KOPT-K1 (cell line): ENCODE measurements around the gene YES1.
"Not testable (repeated sequence)": the region's sequence is repeated elsewhere in the genome, so short reads cannot be mapped to it uniquely, and the experiment has no call there.

Source experiments
- H3K27ac ChIP-seq: fragments of 200-600 bp; sonication (generic); 2 replicates; pipeline ENCODE4 v1.5.1; 2016; ENCODE audit warnings: antibody characterized with exemption, mild to moderate bottlenecking, low read depth, low read length; ENCODE audit not compliant: poor library complexity, severe bottlenecking
- H3K36me3 ChIP-seq: fragments of 200-600 bp; sonication (generic); 2 replicates; pipeline ENCODE4 v1.5.1; 2017; ENCODE audit warnings: antibody characterized with exemption, mild to moderate bottlenecking, low read length, moderate library complexity; ENCODE audit not compliant: insufficient read depth
- H3K9me3 ChIP-seq: fragments of 200-600 bp; sonication (generic); 2 replicates; pipeline ENCODE4 v1.5.1; 2017; ENCODE audit warnings: antibody characterized with exemption, low read length, mild to moderate bottlenecking; ENCODE audit not compliant: insufficient read depth, poor library complexity, severe bottlenecking

The YES1 gene

DNA sequence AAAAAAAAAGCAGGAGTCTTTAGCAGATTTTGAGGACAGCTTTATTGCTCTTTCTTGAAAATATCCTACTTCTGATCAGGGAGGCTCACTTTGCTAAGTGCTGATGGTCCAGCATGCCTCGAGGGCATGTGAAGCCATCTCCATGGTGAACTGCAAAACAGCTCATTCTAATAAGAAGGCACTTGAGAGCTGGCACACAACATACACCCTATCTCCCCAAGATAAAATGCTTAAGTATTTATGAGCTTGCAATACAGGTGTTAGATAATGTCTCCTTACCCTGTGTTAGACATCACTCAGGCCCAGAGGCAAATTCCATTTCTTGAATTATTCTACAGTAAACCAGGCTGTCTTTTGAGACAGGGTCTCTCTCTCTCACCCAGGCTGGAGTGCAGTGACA, 102.3 kb downstream of the YES1 start:
- Histone ChIP-seq H3K9me3 (peaks cover 8% of the 10 kb centered on the region), H3K36me3 (peaks cover 52% of the 10 kb centered on the region), H3K27ac (no peak overlapping the region)

- Histone ChIP-seq H3K9me3 (peaks cover 6% of the 10 kb centered on the region), H3K27ac (no peak overlapping the region)
Observed at GRCh38 chr18:708096-708495, 103.9 kb downstream of the YES1 start.

GRCh38 chr18:706405-706804, 105.6 kb downstream of the YES1 start:
- H3K27ac ChIP-seq = no peak overlapping the region
- H3K36me3 ChIP-seq = peaks cover 80% of the 10 kb centered on the region
- no peaks in the 10 kb centered on the region for H3K9me3 ChIP-seq

More at GRCh38 chr18:708096-708495, 103.9 kb downstream of the YES1 start:
- H3K36me3 ChIP-seq = peaks cover 69% of the 10 kb centered on the region

DNA sequence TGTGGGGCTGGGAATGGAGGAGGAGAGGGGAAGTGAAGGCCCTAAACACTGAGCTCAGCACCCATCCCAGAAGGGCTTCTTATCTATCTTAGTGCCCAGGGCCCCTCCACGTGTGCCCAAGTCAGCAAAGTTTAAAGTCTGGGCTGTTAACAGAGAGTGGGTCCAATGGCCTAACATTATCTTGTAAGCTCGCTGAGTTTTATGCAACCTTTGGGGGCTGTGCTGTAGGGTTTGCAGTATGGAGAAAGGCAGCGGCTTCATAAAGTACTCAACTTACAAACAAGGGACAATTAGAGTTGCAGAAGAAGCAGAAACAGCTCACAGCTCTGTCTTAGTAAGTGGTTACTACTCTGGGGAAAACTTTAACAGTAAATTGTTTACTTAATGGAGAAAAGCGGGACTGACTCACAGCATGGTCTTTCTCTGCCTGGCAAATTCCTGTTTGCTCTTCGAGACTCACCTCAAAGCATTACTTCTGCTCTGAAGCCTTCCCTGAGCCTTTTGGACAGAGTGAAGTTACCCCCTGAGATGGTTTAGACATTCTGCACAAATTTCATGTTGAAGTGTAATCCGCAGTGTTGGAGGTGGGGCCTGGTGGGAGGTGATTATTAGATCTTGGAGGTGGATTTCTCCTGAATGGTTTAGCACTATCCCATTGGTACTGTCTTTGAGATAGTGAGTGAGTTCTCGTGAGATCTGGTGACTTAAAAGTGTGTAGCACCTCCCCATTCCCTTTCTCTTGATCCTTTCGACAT, 108.7 kb downstream of the YES1 start:
- Histone ChIP-seq H3K9me3 (no peaks in the 10 kb centered on the region), H3K36me3 (peaks cover 89% of the 10 kb centered on the region), H3K27ac (no peak overlapping the region)

GRCh38 chr18:697800-698199, 114.2 kb downstream of the YES1 start:
- H3K27ac ChIP-seq = no peak overlapping the region
- H3K9me3 ChIP-seq = no peaks in the 10 kb centered on the region
- H3K36me3 ChIP-seq = peaks cover 86% of the 10 kb centered on the region

DNA sequence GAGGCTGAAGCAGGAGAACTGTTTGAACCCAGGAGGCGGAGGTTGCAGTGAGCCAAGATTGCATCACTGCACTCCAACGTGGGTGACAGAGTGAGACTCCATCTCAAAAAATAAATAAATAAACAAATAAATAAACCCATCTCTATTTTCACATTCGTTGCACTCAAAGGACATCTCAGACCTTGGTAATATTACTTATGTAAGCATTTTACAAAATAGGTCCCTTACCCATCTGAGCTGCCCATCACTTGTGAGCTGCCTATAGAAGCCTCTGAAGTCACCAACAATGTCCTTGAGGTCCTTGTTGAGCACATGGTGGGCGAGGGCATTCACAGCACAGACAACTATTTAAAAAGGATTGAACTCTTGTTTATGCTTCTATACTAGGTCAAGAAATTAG, 115.0 kb downstream of the YES1 start:
- Histone ChIP-seq H3K36me3 (peaks cover 84% of the 10 kb centered on the region), H3K9me3 (no peaks in the 10 kb centered on the region), H3K27ac (no peak overlapping the region)

- no peaks in the 10 kb centered on the region for H3K9me3 ChIP-seq
- peaks cover 91% of the 10 kb centered on the region for H3K36me3 ChIP-seq
- H3K27ac ChIP-seq = peak overlapping the region; percentile 85
Observed at GRCh38 chr18:693466-694187, 118.4 kb downstream of the YES1 start.

- H3K9me3 ChIP-seq = no peaks in the 10 kb centered on the region
- H3K36me3 ChIP-seq = peaks cover 92% of the 10 kb centered on the region
- peak overlapping the region; percentile 85 for H3K27ac ChIP-seq
Observed at GRCh38 chr18:692824-693223, 119.2 kb downstream of the YES1 start.

DNA sequence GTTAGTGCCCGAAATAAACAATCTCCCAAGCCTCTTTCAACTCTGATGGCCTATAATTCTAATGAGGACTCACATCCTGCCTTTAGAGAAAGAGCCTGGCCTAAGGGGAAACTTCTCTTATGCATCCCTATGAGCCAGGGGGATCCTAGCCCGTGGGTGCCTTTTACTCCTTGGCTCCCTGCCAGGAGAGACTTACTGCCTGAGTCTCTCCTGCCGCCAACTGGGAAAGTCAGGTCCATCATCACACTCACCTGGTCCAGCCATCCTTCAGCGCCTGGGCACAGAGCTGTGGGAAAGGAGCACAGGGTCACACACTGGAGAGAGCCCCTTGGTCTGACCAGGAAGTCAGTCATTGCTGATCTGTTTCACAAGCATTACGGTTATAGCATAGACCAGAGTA, 123.7 kb downstream of the YES1 start:
- peaks cover 86% of the 10 kb centered on the region for H3K36me3 ChIP-seq
- H3K27ac ChIP-seq = peak overlapping the region; percentile 5
- H3K9me3 ChIP-seq = no peaks in the 10 kb centered on the region

DNA sequence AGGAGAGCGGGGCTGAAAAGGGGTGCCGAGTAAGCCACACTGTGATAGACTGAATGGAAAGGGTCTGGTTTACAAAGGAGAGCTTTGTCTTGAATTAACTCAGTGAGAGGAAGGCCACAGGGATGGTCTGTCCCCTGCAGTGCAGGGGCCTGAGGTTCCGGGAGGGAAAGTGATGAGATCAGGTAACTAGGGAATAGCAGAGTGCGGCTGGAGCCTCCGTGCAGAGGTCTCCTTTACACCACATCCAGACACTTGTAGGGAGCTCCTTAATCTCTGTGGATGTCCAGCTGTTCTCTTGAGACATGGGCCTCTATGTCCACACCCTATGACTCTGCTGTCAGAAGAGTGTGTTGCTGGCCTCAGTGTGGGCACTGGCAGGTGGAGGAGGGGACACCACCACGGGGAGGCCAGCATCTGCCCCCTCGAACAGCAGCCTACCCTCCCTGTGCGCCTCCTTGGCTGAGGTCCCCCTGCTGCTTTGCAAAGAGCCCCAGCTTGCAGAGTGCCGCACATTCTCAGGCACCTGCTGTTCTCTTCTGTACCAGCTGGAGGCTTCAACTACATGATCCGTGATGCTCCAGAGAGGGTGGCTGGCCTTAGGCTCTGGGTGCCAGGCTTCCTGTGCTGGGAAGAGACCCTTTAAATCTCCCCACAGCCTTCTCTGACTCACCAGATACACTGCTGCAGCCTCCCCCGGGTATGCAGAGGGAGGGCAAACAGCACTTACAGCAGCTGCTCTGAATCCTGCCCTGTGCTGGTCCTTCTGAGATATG, 125.5 kb downstream of the YES1 start:
- peaks cover 74% of the 10 kb centered on the region for H3K36me3 ChIP-seq
- peak overlapping the region; percentile 35 for H3K27ac ChIP-seq

GRCh38 chr18:685438-685837, 126.6 kb downstream of the YES1 start:
- Histone ChIP-seq H3K27ac (peak overlapping the region; percentile 97), H3K36me3 (peaks cover 73% of the 10 kb centered on the region), H3K9me3 (no peaks in the 10 kb centered on the region)

More for the DNA sequence above, 125.5 kb downstream of the YES1 start:
- H3K9me3 ChIP-seq = no peaks in the 10 kb centered on the region

GRCh38 chr18:683531-683930, 128.5 kb downstream of the YES1 start:
- Histone ChIP-seq H3K27ac (peak overlapping the region; percentile 97), H3K36me3 (peaks cover 73% of the 10 kb centered on the region), H3K9me3 (no peaks in the 10 kb centered on the region)

GRCh38 chr18:682833-683232, 129.2 kb downstream of the YES1 start:
- Histone ChIP-seq H3K27ac (peak overlapping the region; percentile 97), H3K9me3 (no peaks in the 10 kb centered on the region), H3K36me3 (peaks cover 73% of the 10 kb centered on the region)

DNA sequence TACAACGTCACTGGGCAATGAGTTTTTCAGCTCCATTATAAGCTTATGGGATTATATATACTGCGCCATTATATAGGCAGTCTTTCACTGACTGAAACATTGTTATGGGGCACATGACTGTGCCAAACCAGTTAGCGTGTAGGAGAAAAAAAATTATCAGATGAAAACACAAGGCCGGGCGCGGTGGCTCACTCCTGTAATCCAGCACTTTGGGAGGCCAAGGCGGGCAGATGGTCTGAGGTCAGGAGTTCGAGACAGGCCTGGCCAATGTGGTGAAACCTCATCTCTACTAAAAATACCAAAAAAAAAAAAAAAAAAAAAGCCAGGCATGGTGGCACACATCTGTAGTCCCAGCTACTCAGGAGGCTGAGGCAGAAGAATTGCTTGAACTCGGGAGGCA, 129.6 kb downstream of the YES1 start:
- Histone ChIP-seq H3K27ac (peak overlapping the region; percentile 97), H3K36me3 (peaks cover 73% of the 10 kb centered on the region)
- not testable (repeated sequence) for H3K9me3 ChIP-seq

GRCh38 chr18:681985-682384, 130.1 kb downstream of the YES1 start:
- peak overlapping the region; percentile 97 for H3K27ac ChIP-seq
- peaks cover 73% of the 10 kb centered on the region for H3K36me3 ChIP-seq
- no peaks in the 10 kb centered on the region for H3K9me3 ChIP-seq
